HFF-Myc (cell line): ENCODE data around the gene RBM25.
"Not testable (repeated sequence)": the region's sequence is repeated elsewhere in the genome, so short reads cannot be mapped to it uniquely, and the experiment has no call there.

Experiments
- DNase-seq: peaks from one replicate; pipeline ENCODE4 v3.0.0-alpha.2; 2011; ENCODE audit warnings: low read depth; ENCODE audit errors: extremely low read depth
- H3K4me3 ChIP-seq: replicated peaks from 2 replicates; pipeline ENCODE4 v1.5.1; 2011; ENCODE audit warnings: low read depth, mild to moderate bottlenecking, control low read depth, low read length
- TF ChIP-seq, protein P1 (sequence below): IDR thresholded peaks from 2 replicates; pipeline ENCODE4 v1.5.1; 2012; ENCODE audit warnings: mild to moderate bottlenecking, low read depth, low read length, control low read depth; ENCODE audit errors: missing control alignments

RBM25 gene

DNA sequence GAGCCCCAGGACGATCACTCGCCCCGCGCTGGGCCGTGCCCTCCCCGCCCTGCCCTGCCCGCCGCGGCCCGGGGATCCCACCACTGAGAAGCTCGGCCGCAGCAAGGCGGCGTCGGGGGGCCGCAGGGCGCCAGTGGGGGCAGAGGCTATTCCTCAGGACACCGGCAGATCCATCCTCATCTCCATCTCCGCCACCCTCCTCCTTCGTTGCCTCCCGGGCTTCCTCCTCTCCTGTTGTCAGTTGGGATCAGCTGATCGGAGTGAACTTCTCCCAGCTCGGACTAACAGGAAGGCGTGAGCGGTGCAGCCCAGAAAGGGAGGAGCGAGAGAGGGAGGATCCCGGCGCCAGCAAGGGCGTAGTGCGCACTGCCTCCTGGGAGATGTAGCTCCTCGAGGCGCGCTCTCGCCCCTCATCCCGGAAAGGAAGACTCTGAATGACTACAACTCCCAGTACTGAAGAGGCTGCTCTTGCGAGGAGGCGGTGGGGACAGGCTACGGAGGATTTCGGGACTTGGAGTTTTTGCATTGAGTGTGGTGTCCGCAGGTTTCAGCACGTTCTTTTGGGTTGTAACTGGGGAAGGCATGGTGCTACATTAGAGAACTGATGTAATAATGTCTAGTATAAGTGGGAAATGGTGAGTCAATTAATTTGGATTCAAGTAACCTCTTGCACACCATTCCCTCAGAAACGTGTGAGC, 31.3 kb upstream of the RBM25 start, which contains the start of gene ZFYVE1:
Gene ZFYVE1, minus strand, starts transcription at position 262 of the 698 bp plus-strand sequence. CDS start 2,598 bp downstream, outside the sequence.
- TF ChIP-seq, protein P1, sequence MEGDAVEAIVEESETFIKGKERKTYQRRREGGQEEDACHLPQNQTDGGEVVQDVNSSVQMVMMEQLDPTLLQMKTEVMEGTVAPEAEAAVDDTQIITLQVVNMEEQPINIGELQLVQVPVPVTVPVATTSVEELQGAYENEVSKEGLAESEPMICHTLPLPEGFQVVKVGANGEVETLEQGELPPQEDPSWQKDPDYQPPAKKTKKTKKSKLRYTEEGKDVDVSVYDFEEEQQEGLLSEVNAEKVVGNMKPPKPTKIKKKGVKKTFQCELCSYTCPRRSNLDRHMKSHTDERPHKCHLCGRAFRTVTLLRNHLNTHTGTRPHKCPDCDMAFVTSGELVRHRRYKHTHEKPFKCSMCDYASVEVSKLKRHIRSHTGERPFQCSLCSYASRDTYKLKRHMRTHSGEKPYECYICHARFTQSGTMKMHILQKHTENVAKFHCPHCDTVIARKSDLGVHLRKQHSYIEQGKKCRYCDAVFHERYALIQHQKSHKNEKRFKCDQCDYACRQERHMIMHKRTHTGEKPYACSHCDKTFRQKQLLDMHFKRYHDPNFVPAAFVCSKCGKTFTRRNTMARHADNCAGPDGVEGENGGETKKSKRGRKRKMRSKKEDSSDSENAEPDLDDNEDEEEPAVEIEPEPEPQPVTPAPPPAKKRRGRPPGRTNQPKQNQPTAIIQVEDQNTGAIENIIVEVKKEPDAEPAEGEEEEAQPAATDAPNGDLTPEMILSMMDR, result no peak
- peak; percentile 95 for DNase-seq
- H3K4me3 ChIP-seq, result peak within 1 kb of the TSS; percentile 71

DNA sequence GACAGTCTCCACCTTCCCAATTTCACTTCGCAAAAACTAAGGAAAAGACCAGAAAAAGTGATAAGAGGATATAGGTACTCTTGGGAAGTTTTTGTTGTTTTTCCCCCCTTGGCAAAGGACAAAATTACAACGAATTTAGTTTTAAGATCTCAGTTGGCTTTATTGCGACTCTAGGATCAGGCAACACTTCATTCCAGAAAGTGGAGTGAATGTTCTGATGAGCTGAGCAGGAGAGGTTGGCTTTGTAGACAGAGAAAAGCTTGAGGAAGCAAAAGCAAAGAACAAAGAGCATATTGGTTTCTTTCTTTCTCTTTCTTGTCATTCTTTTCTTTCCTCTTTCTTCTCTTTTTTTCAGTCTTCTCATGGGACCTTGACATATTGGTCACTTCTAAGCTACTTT, 30.8 kb upstream of the RBM25 start:
- TF ChIP-seq, protein P1, result no peak

DNA sequence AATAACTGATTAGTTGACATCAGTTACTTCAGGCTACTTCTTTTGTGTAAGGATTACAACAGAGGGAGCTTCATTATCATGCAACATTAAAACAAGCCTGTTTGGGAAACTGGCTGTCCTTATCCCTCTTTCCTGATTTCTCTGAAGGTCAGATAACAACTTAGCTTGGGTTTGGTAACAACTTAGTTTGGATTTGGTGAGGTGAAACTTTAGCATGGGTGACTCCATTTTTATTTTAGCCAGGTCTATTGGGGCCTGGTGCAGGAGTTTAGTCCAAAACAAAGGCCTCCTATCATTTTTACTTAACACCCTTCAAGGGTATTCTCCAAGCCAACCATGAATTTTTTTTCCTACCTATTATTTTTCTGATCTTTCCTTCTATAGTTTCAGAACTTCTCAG, 30.4 kb upstream of the RBM25 start:
- TF ChIP-seq, protein P1, result no peak
- H3K4me3 ChIP-seq, result no peak overlapping the region; the same call in 1 of the 2 replicates
- DNase-seq, result no peak

More for the DNA sequence above, 30.8 kb upstream of the RBM25 start:
- H3K4me3 ChIP-seq, result peak overlapping the region; percentile 71
- no peak for DNase-seq

DNA sequence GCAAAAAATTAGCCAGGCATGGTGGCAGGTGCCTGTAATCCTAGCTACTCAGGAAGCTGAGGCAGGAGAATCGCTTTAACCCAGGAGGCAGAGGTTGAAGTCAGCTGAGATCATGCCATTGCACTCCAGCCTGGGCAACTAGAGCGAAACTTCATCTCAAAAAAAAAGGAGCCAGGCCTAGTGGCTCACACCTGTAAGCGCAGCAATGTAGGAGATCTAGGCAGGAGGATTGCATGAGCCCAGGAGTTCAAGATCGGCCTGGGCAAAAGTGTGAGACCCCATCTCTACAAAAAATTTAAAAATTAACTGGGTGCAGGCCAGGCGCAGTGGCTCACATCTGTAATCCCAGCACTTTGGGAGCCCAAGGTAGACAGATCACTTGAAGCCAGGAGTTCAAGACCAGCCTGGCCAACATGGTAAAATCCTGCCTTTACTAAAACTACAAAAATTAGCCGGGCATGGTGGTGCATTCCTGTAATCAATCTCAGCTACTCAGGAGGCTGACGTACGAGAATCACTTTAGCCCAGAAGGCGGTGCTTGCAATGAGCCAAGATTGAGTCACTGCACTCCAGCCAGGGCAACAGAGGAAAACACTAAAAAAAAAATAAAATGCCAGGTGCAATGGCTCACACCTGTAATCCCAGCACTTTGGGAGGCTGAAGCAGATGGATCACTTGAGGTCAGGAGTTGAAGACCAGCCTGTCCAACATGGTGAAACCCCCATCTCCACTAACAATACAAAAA, 21.5 kb upstream of the RBM25 start:
- not testable (repeated sequence) for H3K4me3 ChIP-seq, DNase-seq

DNA sequence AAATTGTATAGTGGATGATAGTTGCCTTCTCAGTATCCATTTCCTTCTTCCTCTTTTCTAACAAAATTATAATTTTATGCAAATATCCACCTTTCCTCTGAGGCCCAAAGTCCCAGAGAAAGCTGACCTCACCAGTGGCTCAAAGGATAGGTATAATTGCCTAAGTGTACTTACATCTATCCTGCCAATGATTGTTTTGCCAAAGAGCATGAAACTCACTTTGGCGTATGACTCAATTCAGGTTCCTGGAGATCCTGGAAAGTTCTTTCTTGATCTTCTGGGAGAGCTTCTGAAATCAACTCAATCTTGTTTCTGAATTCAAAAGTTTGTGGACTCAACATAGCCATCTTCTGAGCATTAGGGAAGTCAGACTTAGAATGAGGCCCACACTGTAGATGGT, 10.5 kb upstream of the RBM25 start:
- no peak for DNase-seq
- TF ChIP-seq, protein P1, result no peak
- H3K4me3 ChIP-seq, result no peak overlapping the region

DNA sequence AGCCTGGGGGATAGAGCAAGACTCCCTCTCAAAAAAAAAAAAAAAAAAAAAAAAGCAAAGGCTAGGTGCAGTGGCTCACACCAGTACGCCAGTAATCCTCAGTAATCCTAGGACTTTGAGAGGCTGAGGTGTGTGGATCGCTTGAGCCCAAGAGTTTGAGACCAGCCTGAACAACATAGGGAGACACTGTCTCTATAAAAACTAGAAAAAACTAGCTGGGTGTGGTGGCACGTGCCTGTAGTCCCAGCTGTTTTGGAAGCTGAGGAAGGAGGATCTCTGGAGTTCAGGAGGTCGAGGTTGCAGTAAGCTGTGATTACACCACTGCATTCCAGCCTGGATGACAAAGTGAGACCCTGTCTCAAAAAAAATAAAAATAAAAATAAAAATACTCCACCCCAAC, 8.9 kb upstream of the RBM25 start:
- H3K4me3 ChIP-seq, result no peak overlapping the region
- TF ChIP-seq, protein P1, result no peak
- no peak for DNase-seq

DNA sequence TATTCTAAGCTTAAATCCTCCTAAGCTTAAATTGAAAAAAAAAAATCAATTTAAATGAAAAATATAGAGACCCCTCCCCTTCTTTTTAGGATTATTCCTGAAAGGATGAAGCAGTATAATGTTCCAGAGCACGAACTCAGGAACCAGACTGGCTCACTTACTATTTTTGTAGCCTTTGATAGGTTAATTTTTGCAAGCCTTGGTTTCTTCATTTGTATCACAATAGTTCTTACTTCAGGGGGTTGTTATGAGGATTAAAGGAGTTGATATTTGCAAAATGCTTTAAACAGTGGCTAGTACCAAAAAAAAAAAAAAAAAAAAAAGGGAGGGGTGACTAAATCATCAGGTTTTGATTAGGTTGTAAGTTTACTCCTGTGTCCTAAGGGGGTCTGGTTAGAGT, 3.1 kb upstream of the RBM25 start:
- no peak for DNase-seq
- no peak overlapping the region for H3K4me3 ChIP-seq
- TF ChIP-seq, protein P1, result no peak
